SK-N-MC (cell line): ENCODE data around the gene HOXB4.

Experiments
- DNase-seq: peaks from one replicate; pipeline ENCODE4 v3.0.0-alpha.2; 2011; ENCODE audit warnings: low read depth, low spot score
- H3K27ac ChIP-seq: fragments of 200-600 bp; sonication (generic); 2 replicates; pipeline ENCODE4 v1.5.1; 2016; ENCODE audit warnings: mixed run types
- H3K36me3 ChIP-seq: fragments of 200-600 bp; sonication (generic); 2 replicates; pipeline ENCODE4 v1.6.1; 2017; ENCODE audit warnings: antibody characterized with exemption, low read length, mixed read lengths; ENCODE audit not compliant: insufficient read depth
- H3K4me3 ChIP-seq: fragments of 200-600 bp; sonication (generic); 2 replicates; pipeline ENCODE4 v1.5.1; 2016
- H3K9ac ChIP-seq: fragments of 200-600 bp; sonication (generic); 2 replicates; pipeline ENCODE4 v1.8.0; 2017; ENCODE audit warnings: mixed run types, mixed read lengths; ENCODE audit not compliant: insufficient read length
- H3K9me3 ChIP-seq: fragments of 200-600 bp; sonication (generic); 2 replicates; pipeline ENCODE4 v1.6.1; 2017; ENCODE audit warnings: low read depth, mild to moderate bottlenecking, antibody characterized with exemption, low read length, moderate library complexity, mixed read lengths
- EZH2 ChIP-seq: fragments of 200-600 bp; sonication (generic); IDR thresholded peaks from one replicate; pipeline ENCODE4 v1.6.1; 2017; ENCODE audit warnings: antibody characterized with exemption
- FOXP2 ChIP-seq: optimal IDR thresholded peaks from 2 replicates; pipeline ENCODE3; 2011; ENCODE audit warnings: mild to moderate bottlenecking, moderate library complexity; ENCODE audit not compliant: insufficient read depth; ENCODE audit errors: extremely low read length, control extremely low read depth
- POLR2AphosphoS5 ChIP-seq: IDR thresholded peaks from 2 replicates; pipeline ENCODE4 v1.6.1; 2012; ENCODE audit warnings: mild to moderate bottlenecking, low read depth, low read length, borderline replicate concordance

Gene HOXB4

GRCh38 chr17:48603959-48604769, 26.0 kb upstream of the HOXB4 start:
- Histone ChIP-seq H3K4me3 (peak overlapping the region; percentile 87), H3K36me3 (0 out of 2 replicates have a peak, but pooled peaks cover 11% of the 10 kb centered on the region), H3K27ac (peak overlapping the region; percentile 98), H3K9ac (peak overlapping the region; percentile 84), H3K9me3 (no peaks in the 10 kb centered on the region)
- DNase-seq, result no peak
- TF ChIP-seq POLR2AphosphoS5 (peak; percentile 39; the same call in 1 of the 2 replicates), FOXP2 (no peak), EZH2 (no peak)

GRCh38 chr17:48601539-48602425, 23.6 kb upstream of the HOXB4 start:
- Histone ChIP-seq H3K9me3 (no peaks in the 10 kb centered on the region), H3K36me3 (peaks cover 10% of the 10 kb centered on the region; the same call in 1 of the 2 replicates), H3K27ac (no peak overlapping the region), H3K4me3 (peak overlapping the region; percentile 87), H3K9ac (peak overlapping the region; percentile 20)
- TF ChIP-seq FOXP2, result no peak
- TF ChIP-seq EZH2, result no peak
- no peak for TF ChIP-seq POLR2AphosphoS5
- DNase-seq, result no peak

- Histone ChIP-seq H3K36me3 (peaks cover 8% of the 10 kb centered on the region; the same call in 1 of the 2 replicates), H3K4me3 (no peak overlapping the region; the same call in 1 of the 2 replicates), H3K9me3 (no peaks in the 10 kb centered on the region), H3K9ac (no peak overlapping the region), H3K27ac (no peak overlapping the region)
- no peak for DNase-seq
- TF ChIP-seq POLR2AphosphoS5 (no peak), FOXP2 (no peak), EZH2 (no peak)
Observed at GRCh38 chr17:48601207-48601538, 23.0 kb upstream of the HOXB4 start.

- no peak for DNase-seq
- TF ChIP-seq POLR2AphosphoS5 (no peak), EZH2 (no peak), FOXP2 (no peak)
- H3K9ac ChIP-seq, result no peak overlapping the region
- H3K4me3 ChIP-seq, result no peak overlapping the region
- H3K36me3 ChIP-seq, result peaks cover 9% of the 10 kb centered on the region; the same call in 1 of the 2 replicates
- no peaks in the 10 kb centered on the region for H3K9me3 ChIP-seq
- no peak overlapping the region for H3K27ac ChIP-seq
Observed at GRCh38 chr17:48600244-48601098, 22.3 kb upstream of the HOXB4 start.

- H3K27ac ChIP-seq, result no peak overlapping the region
- H3K36me3 ChIP-seq, result peaks cover 14% of the 10 kb centered on the region
- no peak for TF ChIP-seq EZH2
- no peak for TF ChIP-seq POLR2AphosphoS5
- no peak for TF ChIP-seq FOXP2
- no peak for DNase-seq
- H3K9ac ChIP-seq, result no peak overlapping the region
- no peaks in the 10 kb centered on the region for H3K9me3 ChIP-seq
- H3K4me3 ChIP-seq, result no peak overlapping the region
Observed at GRCh38 chr17:48599354-48599753, 21.2 kb upstream of the HOXB4 start.

- DNase-seq, result no peak
- Histone ChIP-seq H3K4me3 (no peak overlapping the region), H3K36me3 (peaks cover 14% of the 10 kb centered on the region), H3K27ac (no peak overlapping the region), H3K9ac (peak overlapping the region; percentile 25), H3K9me3 (no peaks in the 10 kb centered on the region)
- TF ChIP-seq EZH2, result no peak
- TF ChIP-seq FOXP2, result no peak
Observed at GRCh38 chr17:48598736-48599135, 20.6 kb upstream of the HOXB4 start.

- no peak for DNase-seq
- peaks cover 15% of the 10 kb centered on the region for H3K36me3 ChIP-seq
- TF ChIP-seq EZH2, result no peak
- TF ChIP-seq POLR2AphosphoS5, result no peak
- TF ChIP-seq FOXP2, result no peak
- no peak overlapping the region for H3K27ac ChIP-seq
- no peak overlapping the region for H3K4me3 ChIP-seq
- H3K9me3 ChIP-seq, result no peaks in the 10 kb centered on the region
- H3K9ac ChIP-seq, result peak overlapping the region; percentile 25
Observed at GRCh38 chr17:48597778-48598631, 19.9 kb upstream of the HOXB4 start.
